AG08395 (cell line): ENCODE data around the gene SLC13A3.

Experiments
- DNase-seq: peaks from one replicate; pipeline ENCODE4 v3.0.0; 2012; ENCODE audit warnings: mixed read lengths, low spot score

Gene SLC13A3

GRCh38 chr20:46523696-46524328 lies 127.4 kb downstream of the SLC13A3 start:
- no peak for DNase-seq

GRCh38 chr20:46523108-46523507 lies 128.2 kb downstream of the SLC13A3 start:
- no peak for DNase-seq

GRCh38 chr20:46520976-46521579 lies 130.2 kb downstream of the SLC13A3 start:
- peak; percentile 74 for DNase-seq

- DNase-seq = no peak
Measured at GRCh38 chr20:46520540-46520939, 130.7 kb downstream of the SLC13A3 start.

GRCh38 chr20:46519471-46520068 lies 131.7 kb downstream of the SLC13A3 start:
- no peak for DNase-seq

GRCh38 chr20:46512943-46513844 lies 138.1 kb downstream of the SLC13A3 start, which contains the start of gene ZNF334:
ZNF334 (minus strand) TSS chr20:46513559; CDS start chr20:46512102, 1,457 bp downstream.
- DNase-seq = peak; percentile 34

GRCh38 chr20:46509523-46509922 lies 141.7 kb downstream of the SLC13A3 start:
- no peak for DNase-seq
